ENCODE results near the gene CCDC200.
A peak's percentile ranks its signal among the peaks of the same experiment; 100 is the strongest.

Gene CCDC200

DNA sequence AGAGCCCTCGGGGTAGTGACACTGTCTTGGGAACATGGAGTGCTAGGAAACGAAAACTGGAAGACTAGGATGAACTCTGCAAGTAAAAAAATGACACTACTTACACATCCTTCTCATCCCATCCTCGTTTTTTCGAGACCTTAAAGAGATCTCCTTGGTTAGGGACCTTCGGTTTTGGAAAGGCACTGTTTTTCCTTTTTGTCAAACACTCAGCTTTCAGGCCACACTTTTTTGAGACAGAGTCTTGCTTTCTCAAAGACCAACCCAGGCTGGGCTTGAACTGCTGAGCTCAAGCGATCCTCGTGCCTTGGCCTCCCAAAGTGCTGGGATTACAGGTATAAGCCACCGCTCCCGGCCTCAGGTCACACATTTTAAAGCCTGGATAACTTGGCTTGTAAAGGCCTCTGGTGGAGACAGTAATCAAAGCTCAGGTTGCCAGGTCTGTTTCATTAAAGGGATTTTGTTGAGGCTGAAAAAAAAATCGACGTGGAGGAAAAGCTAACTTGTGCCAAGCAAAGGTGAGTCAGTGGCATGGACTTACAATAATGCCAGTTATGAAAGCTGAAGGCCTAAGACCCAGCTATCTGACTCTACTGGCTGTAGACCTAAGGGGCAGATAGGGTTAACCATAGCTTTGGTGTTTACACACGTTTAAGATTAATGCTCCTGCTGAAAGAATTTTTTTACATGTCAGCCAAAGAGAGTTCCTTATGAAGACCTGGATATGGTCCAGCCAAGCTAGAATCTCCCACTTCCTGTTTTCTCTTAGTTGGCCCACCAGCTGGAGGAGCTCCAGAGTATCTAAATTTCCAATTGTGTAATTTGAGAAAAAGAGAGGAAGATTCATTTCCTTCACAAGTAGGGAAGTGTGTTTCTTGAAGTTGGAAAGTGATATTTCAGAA is 56.6 kb downstream of the CCDC200 start:
- DNase-seq, result peak; percentile 88
- in situ Hi-C loops (cut with MboI; ENCODE audit: low pct_unique_long_range_greater_than_20kb, low sequenced_read_pairs), result no loop called here

All from KBM-7 (cell line).